ENCODE measurements around the gene PRDM13. TPM values are rescaled to one million over a fixed set of nuclear protein-coding genes. Genes with fewer than 3 reads are reported as not detected.

PRDM13 gene
- total RNA-seq, 1 donor, result not detected

DNA sequence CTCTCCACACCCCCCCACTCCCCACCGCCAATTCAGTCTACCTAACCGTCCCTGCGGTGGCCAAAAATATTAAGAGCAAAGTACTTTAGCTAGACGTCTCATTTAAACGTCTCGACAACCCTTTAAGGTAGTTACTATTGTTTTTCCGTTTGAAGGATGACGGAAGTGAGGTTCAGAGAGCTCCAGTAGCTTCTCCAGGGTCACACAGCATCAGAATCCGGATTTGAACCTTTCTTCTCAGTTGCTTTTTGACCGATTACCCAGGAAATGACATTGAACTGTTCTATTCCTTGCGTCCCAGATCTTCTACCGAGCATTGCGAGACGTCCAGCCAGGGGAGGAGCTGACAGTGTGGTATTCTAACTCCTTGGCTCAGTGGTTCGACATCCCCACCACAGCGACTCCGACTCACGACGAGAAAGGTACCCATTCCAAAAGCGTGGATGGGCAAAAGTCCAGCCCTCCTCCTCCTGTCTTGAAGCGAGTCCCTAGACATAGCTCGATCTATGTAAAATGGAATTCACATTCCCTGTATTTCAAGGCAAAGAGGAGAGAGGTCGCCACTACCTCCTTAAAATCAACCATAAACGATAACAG is 2.4 kb downstream of the PRDM13 start:
- no peak overlapping the region for H3K4me3 ChIP-seq (ENCODE audit: low read depth, low read length)
- DNase-seq (ENCODE audit: low read depth), result no peak
- TF ChIP-seq, protein P1, sequence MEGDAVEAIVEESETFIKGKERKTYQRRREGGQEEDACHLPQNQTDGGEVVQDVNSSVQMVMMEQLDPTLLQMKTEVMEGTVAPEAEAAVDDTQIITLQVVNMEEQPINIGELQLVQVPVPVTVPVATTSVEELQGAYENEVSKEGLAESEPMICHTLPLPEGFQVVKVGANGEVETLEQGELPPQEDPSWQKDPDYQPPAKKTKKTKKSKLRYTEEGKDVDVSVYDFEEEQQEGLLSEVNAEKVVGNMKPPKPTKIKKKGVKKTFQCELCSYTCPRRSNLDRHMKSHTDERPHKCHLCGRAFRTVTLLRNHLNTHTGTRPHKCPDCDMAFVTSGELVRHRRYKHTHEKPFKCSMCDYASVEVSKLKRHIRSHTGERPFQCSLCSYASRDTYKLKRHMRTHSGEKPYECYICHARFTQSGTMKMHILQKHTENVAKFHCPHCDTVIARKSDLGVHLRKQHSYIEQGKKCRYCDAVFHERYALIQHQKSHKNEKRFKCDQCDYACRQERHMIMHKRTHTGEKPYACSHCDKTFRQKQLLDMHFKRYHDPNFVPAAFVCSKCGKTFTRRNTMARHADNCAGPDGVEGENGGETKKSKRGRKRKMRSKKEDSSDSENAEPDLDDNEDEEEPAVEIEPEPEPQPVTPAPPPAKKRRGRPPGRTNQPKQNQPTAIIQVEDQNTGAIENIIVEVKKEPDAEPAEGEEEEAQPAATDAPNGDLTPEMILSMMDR (IDR thresholded peaks at IDR 0.05; ENCODE audit: insufficient read depth, low read length), result no peak

DNA sequence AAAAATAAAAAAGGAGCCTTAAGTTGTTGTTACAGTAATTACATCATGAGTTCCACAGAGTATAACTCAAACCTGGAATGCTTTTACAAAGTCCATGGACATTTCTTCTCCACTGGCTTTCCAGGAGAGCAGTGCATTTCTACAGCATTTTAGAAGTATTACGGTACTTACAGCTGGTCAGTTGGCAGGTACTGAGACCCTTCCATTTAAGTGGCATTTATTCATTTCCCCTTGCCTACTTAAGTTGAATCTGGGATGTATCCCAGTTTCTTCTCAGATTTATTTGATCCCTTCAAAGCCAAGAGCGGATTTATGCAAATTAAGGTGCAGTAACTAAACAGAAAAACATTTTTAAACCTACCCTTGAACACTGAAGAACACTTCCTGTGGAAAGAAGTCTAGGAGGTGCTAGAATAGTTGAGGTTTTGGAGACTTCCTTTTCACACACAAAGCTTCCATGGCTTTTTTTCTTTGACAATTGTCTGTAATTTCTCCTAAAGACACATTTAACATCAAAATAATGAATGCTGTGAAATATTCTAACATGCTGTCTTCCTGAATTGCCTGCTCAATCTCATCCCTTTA is 3.4 kb downstream of the PRDM13 start:
- TF ChIP-seq, protein P1 (IDR thresholded peaks at IDR 0.05; ENCODE audit: insufficient read depth, low read length), result no peak
- DNase-seq (ENCODE audit: low read depth), result no peak
- no peak overlapping the region for H3K4me3 ChIP-seq (ENCODE audit: low read depth, low read length)

DNA sequence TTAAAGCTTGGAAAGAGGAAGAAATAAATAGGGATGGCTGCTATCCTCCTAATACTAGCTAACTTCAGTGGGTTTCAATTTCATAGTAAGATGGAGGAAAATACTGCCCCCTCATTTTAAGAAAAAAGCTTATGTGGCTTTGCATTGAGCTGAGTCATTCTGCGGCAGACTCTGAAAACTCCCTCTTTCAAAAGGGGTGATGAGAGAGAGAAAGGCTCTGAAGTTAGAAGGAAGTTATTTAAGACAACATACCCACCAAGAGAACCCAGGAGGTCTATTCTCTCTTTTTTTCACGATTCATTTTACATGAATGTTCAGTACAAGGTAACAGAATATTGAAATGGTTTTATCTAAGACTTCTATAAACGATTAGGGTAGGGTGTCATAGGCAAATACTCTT is 4.5 kb downstream of the PRDM13 start:
- DNase-seq (ENCODE audit: low read depth), result no peak
- TF ChIP-seq, protein P1 (IDR thresholded peaks at IDR 0.05; ENCODE audit: insufficient read depth, low read length), result no peak
- no peak overlapping the region for H3K4me3 ChIP-seq (ENCODE audit: low read depth, low read length)

DNA sequence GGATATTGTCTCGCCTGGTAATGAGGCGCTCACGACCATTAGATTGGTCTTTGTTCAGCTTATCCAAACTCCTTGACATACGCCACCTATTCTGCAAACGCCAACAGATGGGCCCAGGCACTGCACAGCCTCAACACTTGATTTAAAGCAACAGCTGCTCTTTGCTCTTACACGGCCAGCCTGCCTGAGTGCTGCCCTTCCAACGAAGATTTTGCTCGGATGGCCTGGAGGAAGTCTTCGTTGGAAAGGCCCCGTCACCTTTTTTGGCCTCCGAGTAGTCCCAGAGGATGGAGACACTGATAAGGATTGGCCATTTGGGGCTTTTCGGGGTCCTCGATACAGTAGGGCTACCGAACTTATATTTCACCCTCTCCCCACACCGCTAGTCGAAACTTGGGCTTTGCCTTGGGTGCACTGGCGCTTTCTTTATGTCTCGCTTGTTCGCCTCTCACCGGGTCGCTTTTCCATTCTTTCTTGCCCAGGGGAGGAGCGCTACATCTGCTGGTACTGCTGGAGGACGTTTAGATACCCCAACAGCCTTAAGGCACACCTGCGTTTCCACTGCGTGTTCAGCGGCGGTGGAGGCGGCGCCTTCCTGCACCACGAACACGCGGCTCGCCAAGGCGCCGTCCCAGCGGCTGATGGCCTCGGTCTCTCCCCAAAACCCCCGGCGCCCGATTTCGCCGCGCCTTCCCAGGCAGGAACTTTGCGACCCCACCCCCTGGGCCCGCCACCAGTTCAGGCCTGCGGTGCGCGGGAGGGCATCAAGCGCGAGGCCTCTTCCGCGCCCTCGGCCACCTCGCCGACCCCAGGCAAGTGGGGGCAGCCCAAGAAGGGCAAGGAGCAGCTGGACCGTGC is 6.1 kb downstream of the PRDM13 start:
- DNase-seq (ENCODE audit: low read depth), result no peak
- H3K4me3 ChIP-seq (ENCODE audit: low read depth, low read length), result peak overlapping the region; percentile 35
- TF ChIP-seq, protein P1 (IDR thresholded peaks at IDR 0.05; ENCODE audit: insufficient read depth, low read length), result no peak

DNA sequence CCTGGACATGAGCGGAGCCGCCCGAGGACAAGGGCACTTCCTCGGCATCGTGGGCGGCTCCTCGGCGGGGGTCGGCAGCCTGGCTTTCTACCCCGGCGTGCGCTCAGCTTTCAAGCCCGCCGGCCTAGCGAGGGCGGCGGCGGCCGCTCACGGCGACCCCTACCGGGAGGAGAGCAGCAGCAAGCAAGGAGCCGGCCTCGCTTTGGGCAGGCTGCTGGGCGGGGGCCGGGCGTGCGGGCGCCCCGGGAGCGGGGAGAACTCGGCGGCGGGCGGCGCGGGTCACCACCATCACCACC is 6.7 kb downstream of the PRDM13 start:
- peak overlapping the region; percentile 37 for H3K4me3 ChIP-seq (ENCODE audit: low read depth, low read length)
- TF ChIP-seq, protein P1 (IDR thresholded peaks at IDR 0.05; ENCODE audit: insufficient read depth, low read length), result peak; percentile 51
- DNase-seq (ENCODE audit: low read depth), result no peak

DNA sequence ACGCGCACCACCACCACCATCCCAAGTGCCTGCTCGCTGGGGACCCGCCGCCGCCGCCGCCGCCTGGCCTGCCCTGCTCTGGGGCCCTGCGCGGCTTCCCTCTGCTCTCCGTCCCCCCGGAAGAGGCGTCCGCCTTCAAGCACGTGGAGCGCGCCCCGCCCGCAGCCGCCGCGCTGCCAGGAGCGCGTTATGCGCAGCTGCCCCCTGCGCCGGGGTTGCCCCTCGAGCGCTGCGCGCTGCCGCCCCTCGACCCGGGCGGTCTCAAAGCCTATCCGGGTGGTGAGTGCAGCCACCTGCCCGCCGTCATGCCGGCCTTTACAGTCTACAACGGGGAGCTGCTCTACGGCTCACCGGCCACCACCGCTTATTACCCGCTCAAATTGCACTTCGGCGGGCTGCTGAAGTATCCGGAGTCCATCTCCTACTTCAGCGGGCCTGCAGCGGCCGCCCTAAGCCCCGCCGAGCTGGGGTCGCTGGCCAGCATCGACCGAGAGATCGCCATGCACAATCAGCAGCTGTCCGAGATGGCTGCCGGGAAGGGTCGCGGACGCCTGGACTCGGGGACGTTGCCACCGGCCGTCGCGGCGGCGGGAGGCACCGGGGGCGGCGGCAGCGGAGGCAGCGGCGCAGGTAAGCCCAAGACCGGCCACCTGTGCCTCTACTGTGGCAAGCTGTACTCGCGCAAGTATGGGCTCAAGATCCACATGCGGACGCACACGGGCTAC is 7.2 kb downstream of the PRDM13 start:
- H3K4me3 ChIP-seq (ENCODE audit: low read depth, low read length), result peak overlapping the region; percentile 37
- TF ChIP-seq, protein P1 (IDR thresholded peaks at IDR 0.05; ENCODE audit: insufficient read depth, low read length), result no peak
- DNase-seq (ENCODE audit: low read depth), result no peak

Measured in fibroblast of the aortic adventitia (primary cell).